ENCODE data around the gene STAMBP.
A peak's percentile ranks its signal among the peaks of the same experiment; 100 is the strongest.

STAMBP gene

DNA sequence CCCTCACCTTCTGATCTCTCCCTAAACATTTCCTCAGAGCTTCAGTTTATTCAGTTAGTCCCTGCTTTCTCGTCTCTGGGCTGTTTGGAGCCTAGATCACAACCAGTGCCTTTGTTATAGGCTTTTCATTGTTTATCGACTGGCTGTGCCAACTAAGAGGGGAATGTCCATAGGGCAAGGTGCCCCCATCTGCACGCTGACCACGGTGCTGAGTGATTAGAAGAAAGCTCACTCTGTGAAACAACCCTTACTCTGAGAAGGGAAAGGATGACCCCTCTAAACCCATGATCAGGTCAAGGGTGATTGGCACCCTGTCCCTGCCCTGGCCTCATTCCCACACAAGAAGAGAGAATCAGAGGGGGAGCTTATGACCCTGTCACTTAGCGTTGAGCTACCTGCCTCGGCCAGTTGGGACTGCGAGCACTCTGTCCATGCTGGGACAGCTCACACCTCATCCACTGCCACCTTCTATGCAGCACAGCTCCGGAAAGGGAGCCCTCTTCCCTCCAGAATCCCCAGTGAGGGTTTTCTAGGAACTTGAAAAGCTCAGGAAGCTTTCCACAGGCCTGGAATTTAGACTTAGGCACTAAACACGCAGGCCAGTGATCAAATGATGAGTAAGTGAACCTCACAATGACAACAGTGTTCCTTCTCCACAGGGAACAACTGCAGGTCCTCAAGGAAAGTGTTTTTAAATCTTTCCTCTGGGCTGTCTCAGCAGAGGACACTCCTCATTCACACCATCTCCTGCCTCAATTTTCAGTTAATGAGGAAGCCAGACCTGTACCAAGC lies 61.7 kb downstream of the STAMBP start:
- Mint-ChIP-seq H3K4me3 (no peak overlapping the region), H3K27me3 (no peaks in the 10 kb centered on the region), H3K4me1 (peaks cover 45% of the 10 kb centered on the region), H3K9me3 (peaks cover 4 to 7% of the 10 kb centered on the region in 2 donors), H3K27ac (no peak overlapping the region)
- DNase-seq (no peak), ATAC-seq (no peak)

DNA sequence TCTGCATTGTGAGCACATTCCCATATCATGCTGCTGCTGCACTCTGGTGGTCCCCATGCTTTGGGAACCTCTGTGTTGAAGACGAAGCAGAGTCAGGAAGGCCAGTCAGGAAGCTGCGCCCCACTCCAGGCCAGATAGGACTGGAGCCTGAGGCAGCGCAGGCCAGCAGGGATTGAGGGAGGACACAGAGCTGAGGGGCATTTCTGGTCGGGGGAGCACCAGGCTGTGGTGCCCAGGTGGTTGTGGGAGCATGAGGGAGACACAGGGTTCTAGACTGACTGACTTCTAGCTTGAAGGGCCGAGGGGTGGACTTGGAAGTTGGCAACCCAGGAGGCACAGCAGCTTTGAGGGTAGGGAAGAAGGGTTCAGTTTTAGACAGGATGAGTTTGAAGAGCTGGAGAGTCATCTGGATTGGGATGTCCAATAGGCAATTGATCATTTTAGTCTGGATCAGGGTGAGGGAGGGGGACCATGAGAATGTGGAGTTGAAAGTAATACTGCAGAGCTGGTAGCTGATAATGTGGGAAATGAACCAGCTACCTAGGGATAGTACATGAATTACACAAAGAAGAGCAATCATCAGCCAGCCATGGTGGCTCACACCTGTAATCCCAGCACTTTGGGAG lies 62.6 kb downstream of the STAMBP start:
- Mint-ChIP-seq H3K27me3 (no peaks in the 10 kb centered on the region), H3K9me3 (peaks cover 4 to 7% of the 10 kb centered on the region in 2 donors), H3K4me3 (no peak overlapping the region), H3K27ac (no peak overlapping the region), H3K4me1 (peaks cover 41% of the 10 kb centered on the region)
- DNase-seq (no peak), ATAC-seq (no peak)

DNA sequence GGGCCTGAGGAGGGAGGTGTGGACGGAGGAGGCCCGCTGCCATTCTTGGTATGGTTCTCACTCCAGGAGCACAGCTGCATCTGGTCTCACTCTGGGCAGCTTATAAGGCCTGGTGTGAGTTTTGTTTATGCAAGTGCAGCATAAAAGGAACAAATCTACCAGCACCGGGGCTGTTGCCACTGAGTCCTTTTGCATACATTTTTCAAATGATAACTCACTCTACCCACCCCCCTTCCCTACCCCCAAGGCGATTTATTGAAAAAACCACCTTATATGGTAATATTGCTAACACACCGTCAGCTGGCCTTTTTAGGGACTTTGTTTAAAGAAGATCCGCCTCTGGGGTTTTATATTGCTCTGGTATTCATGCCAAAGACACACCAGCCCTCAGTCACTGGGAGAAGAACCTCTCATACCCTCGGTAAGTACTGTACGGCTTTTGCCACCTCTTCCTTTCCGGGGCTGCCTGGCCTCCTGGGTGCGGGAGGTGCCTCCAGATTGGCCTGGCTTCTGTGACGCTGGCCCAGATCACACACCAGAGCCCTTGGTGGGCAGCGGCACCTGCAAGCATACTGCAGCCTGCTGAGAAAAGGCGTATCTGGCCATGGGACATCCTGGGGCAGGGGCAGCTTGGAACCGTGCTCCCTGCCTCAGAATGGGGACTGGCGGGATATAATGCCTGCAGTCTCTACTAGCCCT lies 64.0 kb downstream of the STAMBP start, which contains the start of gene ACTG2:
Gene ACTG2 (plus strand): TSS at position 378 of the 699 bp plus-strand sequence. CDS start 8,304 bp downstream, outside the sequence.
- Mint-ChIP-seq H3K27me3 (no peaks in the 10 kb centered on the region), H3K27ac (peak within 1 kb of the TSS in 1 of 2 donors; percentile 15), H3K4me1 (peaks cover 41% of the 10 kb centered on the region), H3K4me3 (no peak within 1 kb of the TSS), H3K9me3 (no peaks in the 10 kb centered on the region)
- DNase-seq (no peak), ATAC-seq (no peak)

DNA sequence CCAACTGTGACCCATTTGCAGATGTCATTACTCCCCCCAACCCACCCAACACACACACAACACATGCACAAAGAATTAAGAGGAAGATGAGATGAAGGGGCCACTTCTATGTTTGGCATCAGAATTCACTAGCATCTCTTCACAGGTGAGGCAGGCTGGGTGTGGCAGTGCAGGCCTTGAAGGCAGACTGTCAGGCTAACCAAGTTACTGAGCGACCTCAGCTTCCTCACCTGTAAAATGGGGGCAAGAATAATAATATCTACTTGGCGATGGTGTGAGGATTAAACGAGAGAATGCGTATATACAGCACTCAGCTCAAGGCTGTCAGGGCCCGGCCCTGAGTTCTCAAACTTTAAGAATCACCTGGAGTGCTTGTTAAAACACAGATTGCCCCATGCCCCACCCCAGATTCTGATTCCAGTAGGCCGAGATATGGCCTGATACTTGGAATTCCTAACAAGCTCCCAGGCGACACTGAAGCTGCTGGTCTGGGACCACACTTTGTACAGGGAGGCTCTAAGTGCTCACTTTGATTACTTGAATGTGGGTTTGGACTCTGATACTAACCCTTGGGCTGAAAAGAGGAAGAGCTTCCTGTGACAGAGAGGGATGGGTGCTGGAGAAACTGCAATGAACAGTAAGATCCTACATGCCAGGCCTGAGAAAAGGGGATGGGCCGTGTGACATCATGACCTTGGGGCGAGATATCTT lies 65.2 kb downstream of the STAMBP start:
- ATAC-seq (no peak), DNase-seq (no peak)
- Mint-ChIP-seq H3K9me3 (no peaks in the 10 kb centered on the region), H3K4me1 (peaks cover 32% of the 10 kb centered on the region), H3K27me3 (no peaks in the 10 kb centered on the region), H3K4me3 (no peak overlapping the region), H3K27ac (no peak overlapping the region)

DNA sequence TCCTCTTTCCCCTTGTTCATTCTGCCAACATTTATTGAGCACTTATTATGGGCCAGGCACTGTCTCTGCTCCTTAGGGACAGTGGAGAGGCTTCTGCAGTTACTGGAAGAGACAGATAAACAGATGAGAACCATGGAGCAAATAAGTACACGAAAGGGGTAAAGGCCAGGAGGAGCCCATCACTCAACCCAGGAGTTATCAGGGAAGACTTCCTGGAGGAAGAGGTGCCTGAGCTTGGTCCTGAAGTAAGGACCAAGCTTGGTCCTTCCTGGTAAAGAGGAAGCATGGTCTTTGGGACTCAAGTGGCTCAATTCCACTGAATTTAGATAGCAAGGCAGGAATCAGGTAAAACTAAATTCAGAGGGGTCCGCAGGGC lies 65.7 kb downstream of the STAMBP start:
- H3K27ac Mint-ChIP-seq, result peak overlapping the region in 1 of 2 donors; percentile 74
- H3K4me1 Mint-ChIP-seq, result peaks cover 32% of the 10 kb centered on the region
- H3K9me3 Mint-ChIP-seq, result no peaks in the 10 kb centered on the region
- H3K27me3 Mint-ChIP-seq, result no peaks in the 10 kb centered on the region
- no peak for ATAC-seq
- DNase-seq, result no peak
- H3K4me3 Mint-ChIP-seq, result no peak overlapping the region

DNA sequence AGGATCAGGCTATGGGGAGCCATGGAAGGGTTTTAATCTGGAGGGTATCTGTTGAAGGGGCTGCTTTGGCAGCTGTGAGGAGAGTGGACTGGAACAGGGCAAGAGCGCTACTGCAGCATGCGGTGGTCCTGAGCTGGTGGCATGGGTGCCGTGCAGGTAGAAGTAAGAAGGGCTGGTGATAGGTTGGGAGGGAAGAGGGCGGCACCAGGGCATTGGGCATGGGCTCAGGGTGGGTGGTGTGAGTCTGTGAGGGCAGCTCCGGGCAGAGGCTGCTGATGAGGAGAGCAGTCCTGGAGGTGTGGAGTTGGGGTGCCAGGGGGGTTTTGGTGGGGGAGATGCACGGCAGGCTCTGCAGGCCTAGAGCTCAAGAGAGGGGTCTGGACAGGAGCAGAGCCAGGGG lies 66.1 kb downstream of the STAMBP start:
- H3K27ac Mint-ChIP-seq, result peak overlapping the region in 1 of 2 donors; percentile 74
- DNase-seq, result no peak
- no peak for ATAC-seq
- peaks cover 32% of the 10 kb centered on the region for H3K4me1 Mint-ChIP-seq
- H3K9me3 Mint-ChIP-seq, result no peaks in the 10 kb centered on the region
- H3K4me3 Mint-ChIP-seq, result peak overlapping the region in 1 of 2 donors; percentile 27
- no peaks in the 10 kb centered on the region for H3K27me3 Mint-ChIP-seq

DNA sequence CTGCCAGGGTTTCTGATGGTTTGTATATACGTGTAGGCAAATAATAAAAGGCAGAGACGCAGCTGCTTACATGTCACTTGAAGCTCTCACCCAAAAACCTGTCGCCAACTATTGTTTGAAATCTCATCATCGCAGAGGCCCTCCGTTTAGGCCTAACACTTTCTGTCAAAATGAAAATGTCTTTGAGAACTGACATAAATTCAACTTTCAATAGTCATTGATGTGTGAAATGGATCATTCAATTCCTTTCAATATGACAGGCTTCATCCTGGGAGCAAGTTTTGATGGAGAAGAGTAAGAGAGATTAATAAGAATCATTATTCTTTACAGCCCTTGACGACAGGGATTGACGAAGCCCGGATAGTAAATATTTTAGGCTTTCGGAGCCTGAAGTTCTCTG lies 66.7 kb downstream of the STAMBP start:
- no peaks in the 10 kb centered on the region for H3K9me3 Mint-ChIP-seq
- peaks cover 32% of the 10 kb centered on the region for H3K4me1 Mint-ChIP-seq
- H3K27me3 Mint-ChIP-seq, result no peaks in the 10 kb centered on the region
- no peak overlapping the region for H3K27ac Mint-ChIP-seq
- no peak for ATAC-seq
- H3K4me3 Mint-ChIP-seq, result no peak overlapping the region
- DNase-seq, result no peak

DNA sequence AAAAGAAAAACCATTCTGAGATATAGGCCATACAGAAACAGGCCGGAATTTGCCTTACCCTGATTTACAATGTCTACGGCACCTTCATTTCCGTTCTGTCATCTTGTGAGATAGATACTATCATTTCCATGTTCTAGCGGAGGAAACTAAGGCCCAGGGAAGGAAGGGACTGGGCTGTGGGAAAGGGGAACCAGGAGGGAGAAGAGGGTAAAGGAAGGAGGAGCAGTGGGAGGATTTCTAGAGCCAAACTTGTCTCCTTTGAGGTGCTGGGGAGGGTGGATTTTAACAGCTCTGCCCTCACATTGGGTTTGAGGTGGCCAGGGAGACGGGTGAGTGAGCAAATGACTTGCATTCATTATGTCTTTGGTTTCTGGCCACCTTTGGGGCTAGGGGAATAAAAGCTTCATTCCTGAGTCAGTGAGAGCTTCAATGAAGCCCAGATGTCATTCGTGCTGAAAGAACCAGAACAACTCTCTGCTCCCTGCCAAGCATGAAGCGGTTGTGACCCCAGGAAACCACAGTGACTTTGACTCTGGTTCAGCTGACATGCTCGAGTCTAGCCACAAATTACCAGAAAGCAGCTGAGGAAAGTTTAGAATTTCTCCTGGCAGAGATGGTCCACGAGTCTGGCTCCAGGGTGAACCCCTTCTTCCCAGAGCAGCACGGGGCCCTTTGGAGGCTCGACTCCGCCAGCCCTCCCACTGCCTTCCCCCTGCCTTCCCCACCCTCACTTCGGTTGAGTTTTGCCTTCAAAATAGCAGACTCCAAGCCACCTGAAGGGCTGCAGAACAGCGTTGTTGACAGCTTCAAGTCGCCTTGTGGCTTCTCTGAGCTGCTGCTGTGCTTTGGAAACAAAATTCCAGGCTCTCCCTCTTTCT lies 67.8 kb downstream of the STAMBP start:
- Mint-ChIP-seq H3K9me3 (no peaks in the 10 kb centered on the region), H3K4me1 (peaks cover 32% of the 10 kb centered on the region), H3K27me3 (no peaks in the 10 kb centered on the region), H3K27ac (peak overlapping the region; percentile 60 to 91), H3K4me3 (peak overlapping the region; percentile 61 to 77)
- DNase-seq, result peak; percentile 42 to 71
- ATAC-seq, result peak; percentile 94

DNA sequence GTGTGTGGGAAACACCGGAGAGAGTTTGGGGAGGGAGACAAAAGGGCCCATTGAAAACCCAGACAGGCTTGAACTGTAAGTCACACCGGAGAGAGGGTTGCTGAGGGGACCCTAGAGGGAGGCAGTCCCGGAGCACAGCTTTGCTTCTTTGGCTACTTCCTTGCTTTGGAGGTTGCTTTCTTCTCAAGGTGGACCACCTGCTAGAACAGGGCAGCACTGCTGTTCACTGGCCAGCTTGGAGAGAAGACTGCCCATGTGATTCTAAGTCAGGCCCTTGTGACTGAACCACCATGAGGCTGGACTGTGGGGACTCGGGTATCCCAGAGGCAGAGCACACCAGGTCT lies 68.5 kb downstream of the STAMBP start:
- ATAC-seq (peak; percentile 22), DNase-seq (no peak)
- Mint-ChIP-seq H3K9me3 (no peaks in the 10 kb centered on the region), H3K4me3 (peak overlapping the region in 1 of 2 donors; percentile 77), H3K27ac (peak overlapping the region in 1 of 2 donors; percentile 60), H3K4me1 (peaks cover 32% of the 10 kb centered on the region), H3K27me3 (no peaks in the 10 kb centered on the region)

DNA sequence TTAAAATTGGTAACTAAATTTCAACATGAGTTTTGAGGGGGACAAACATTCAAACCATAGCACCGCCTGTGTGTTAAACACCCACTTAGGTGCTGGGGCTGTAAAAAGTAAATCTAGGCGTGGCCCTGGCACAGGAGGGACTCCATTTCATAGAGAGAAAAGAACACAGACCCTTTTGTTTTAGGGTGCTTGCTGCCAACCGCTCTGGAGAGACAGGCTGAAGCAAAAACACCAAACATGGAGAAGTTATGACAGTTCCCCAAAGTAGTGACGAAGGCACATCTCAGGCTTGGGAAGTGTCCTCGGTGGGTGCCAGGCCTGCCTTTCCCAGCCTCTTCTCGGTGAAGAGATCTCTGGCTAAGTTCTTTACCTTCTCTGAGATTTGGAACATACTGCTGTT lies 69.2 kb downstream of the STAMBP start:
- no peaks in the 10 kb centered on the region for H3K27me3 Mint-ChIP-seq
- ATAC-seq (no peak), DNase-seq (no peak)
- no peak overlapping the region for H3K4me3 Mint-ChIP-seq
- H3K9me3 Mint-ChIP-seq, result no peaks in the 10 kb centered on the region
- H3K27ac Mint-ChIP-seq, result no peak overlapping the region
- H3K4me1 Mint-ChIP-seq, result peaks cover 32% of the 10 kb centered on the region

DNA sequence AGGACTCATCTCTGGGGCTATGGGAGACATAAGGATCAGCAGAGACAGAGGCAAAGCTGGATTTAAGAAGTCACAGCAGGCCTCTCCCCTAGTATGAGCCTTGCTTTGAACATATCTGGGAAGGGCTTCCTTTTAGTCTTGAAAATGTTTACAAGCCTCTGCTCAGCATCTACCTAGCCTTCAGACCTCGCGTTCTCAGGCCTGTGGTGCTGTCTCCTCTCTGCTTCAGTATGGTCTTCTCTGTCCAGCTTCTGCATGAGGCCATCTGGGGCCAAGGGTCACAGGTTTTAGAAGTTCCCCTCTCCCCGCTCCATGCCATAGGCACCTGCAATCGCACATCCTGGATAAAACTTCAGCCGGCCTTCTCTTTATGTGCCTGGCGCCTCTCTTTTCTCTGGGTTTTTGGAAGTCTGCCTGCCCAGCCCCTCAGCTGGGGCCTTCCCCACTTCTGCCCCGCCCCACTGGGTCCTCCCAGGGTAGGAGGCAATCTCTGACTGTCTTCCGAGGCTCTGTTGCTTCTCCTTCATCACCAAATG lies 71.1 kb downstream of the STAMBP start:
- no peaks in the 10 kb centered on the region for H3K27me3 Mint-ChIP-seq
- H3K4me1 Mint-ChIP-seq, result peaks cover 23% of the 10 kb centered on the region
- H3K4me3 Mint-ChIP-seq, result no peak overlapping the region
- ATAC-seq (no peak), DNase-seq (no peak)
- no peaks in the 10 kb centered on the region for H3K9me3 Mint-ChIP-seq
- peak overlapping the region in 1 of 2 donors; percentile 74 for H3K27ac Mint-ChIP-seq

DNA sequence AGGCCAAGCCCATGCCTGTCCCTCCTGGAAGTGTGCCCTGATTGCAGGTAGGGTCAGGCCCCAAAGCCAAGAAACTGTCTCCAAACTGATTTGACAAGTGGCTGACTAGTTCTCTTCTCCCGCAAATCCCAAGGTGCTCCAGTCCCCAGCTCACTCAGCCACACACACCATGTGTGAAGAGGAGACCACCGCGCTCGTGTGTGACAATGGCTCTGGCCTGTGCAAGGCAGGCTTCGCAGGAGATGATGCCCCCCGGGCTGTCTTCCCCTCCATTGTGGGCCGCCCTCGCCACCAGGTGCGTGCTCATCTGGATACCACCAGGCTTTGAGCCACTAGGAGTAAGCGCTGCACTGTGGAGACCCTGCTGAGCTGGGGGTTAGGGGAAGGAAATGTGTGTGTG lies 72.4 kb downstream of the STAMBP start:
- H3K4me1 Mint-ChIP-seq, result peaks cover 17% of the 10 kb centered on the region
- no peaks in the 10 kb centered on the region for H3K27me3 Mint-ChIP-seq
- no peak overlapping the region for H3K27ac Mint-ChIP-seq
- DNase-seq (no peak), ATAC-seq (no peak)
- no peak overlapping the region for H3K4me3 Mint-ChIP-seq
- no peaks in the 10 kb centered on the region for H3K9me3 Mint-ChIP-seq

DNA sequence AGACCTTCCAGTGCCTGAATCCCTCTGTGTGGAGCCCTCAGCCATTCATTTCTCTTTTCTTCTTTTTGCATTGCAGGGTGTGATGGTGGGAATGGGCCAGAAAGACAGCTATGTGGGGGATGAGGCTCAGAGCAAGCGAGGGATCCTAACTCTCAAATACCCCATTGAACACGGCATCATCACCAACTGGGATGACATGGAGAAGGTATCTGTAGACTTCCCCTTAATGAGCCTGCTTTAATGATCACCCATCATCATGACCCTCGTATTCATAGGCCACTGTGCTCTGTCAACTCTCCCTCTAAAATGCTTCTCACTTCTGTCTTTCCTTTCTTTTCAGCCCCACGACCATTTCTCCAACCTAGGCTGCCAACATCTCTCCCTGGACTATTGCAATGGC lies 73.5 kb downstream of the STAMBP start:
- H3K4me1 Mint-ChIP-seq, result peaks cover 5% of the 10 kb centered on the region
- H3K4me3 Mint-ChIP-seq, result no peak overlapping the region
- ATAC-seq (no peak), DNase-seq (no peak)
- no peak overlapping the region for H3K27ac Mint-ChIP-seq
- H3K27me3 Mint-ChIP-seq, result no peaks in the 10 kb centered on the region
- no peaks in the 10 kb centered on the region for H3K9me3 Mint-ChIP-seq

DNA sequence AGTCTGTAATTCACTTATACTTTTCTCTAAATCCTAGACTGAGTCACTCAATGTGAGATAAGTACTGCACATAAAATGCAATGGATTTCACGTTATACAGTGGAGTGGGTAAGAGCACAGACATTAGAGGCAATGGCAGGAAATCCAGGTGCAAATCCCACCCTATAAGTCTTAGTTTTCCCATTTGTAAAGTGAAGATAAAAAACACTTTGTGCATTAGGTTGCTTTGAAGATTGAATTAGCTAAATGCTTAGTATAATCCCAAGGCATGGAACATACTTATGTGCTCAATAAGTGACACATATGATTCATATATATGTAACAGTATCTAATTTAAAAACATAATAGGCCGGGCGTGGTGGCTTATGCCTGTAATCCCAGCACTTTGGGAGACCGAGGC lies 74.6 kb downstream of the STAMBP start:
- peaks cover 8% of the 10 kb centered on the region for H3K4me1 Mint-ChIP-seq
- DNase-seq (no peak), ATAC-seq (no peak)
- no peaks in the 10 kb centered on the region for H3K27me3 Mint-ChIP-seq
- H3K4me3 Mint-ChIP-seq, result no peak overlapping the region
- no peak overlapping the region for H3K27ac Mint-ChIP-seq
- H3K9me3 Mint-ChIP-seq, result no peaks in the 10 kb centered on the region

All from stimulated activated naive CD8-positive, alpha-beta T cell treated with anti-CD3 and anti-CD28 coated beads, Interleukin-15, amount 100 ng/mL, for 72 hours (primary cell).